GM21825 (cell line): ENCODE measurements around the gene THOC5.

Experiments used
- ATAC-seq: cut with Tn5 transposase; IDR thresholded peaks from one replicate; pipeline ENCODE4 v1.9.1; 2021; ENCODE audit warnings: mild to moderate bottlenecking, moderate library complexity; ENCODE audit not compliant: unreplicated experiment

THOC5 gene

GRCh38 chr22:29478326-29479276, 75.0 kb downstream of the THOC5 start:
- ATAC-seq = no peak

GRCh38 chr22:29477723-29478318, 75.7 kb downstream of the THOC5 start:
- no peak for ATAC-seq

- no peak for ATAC-seq
Measured at GRCh38 chr22:29476116-29476515, 77.4 kb downstream of the THOC5 start.

- no peak for ATAC-seq
Measured at GRCh38 chr22:29475550-29475949, 78.0 kb downstream of the THOC5 start.

- no peak for ATAC-seq
Measured at GRCh38 chr22:29473001-29473400, 80.6 kb downstream of the THOC5 start.

- ATAC-seq = no peak
Measured at GRCh38 chr22:29470159-29470855, 83.2 kb downstream of the THOC5 start.

GRCh38 chr22:29469755-29470154, 83.8 kb downstream of the THOC5 start:
- no peak for ATAC-seq

GRCh38 chr22:29464581-29464980, 89.0 kb downstream of the THOC5 start:
- ATAC-seq = no peak

- ATAC-seq = no peak
Measured at GRCh38 chr22:29463629-29464028, 89.9 kb downstream of the THOC5 start.

GRCh38 chr22:29461263-29461662, 92.3 kb downstream of the THOC5 start:
- ATAC-seq = no peak

GRCh38 chr22:29459773-29460172, 93.8 kb downstream of the THOC5 start:
- ATAC-seq = no peak

- ATAC-seq = no peak
Measured at GRCh38 chr22:29458551-29458950, 95.0 kb downstream of the THOC5 start.

GRCh38 chr22:29457730-29458129, 95.8 kb downstream of the THOC5 start:
- ATAC-seq = no peak

GRCh38 chr22:29456211-29456671, 97.3 kb downstream of the THOC5 start:
- ATAC-seq = no peak
